HEK293T (cell line): ENCODE measurements around the gene GFOD2.

Experiments used
- CTCF ChIA-PET: fragments of 350-600 bp; formaldehyde crosslinking; extraction: SDS; loops from one replicate; lab custom pipeline; 2021; ENCODE audit warnings: antibody characterized with exemption, inconsistent platforms; lab: Yijun Ruan, JAX
- POLR2A ChIA-PET: fragments of 350-600 bp; formaldehyde crosslinking; extraction: SDS; loops from one replicate; lab custom pipeline; 2020; ENCODE audit warnings: antibody characterized with exemption, inconsistent platforms; lab: Yijun Ruan, JAX
- DNase-seq: peaks from one replicate; pipeline ENCODE4 v3.0.0; 2012; ENCODE audit warnings: mixed read lengths; ENCODE audit errors: extremely low spot score
- ARNT ChIP-seq: fragments of 450-650 bp; IDR thresholded peaks from 2 replicates; pipeline ENCODE4 v1.6.1; 2017; ENCODE audit warnings: mild to moderate bottlenecking
- BHLHE40 ChIP-seq: fragments of 450-650 bp; IDR thresholded peaks from 2 replicates; pipeline ENCODE4 v1.6.1; 2016; ENCODE audit warnings: mild to moderate bottlenecking, moderate library complexity, borderline replicate concordance
- CTBP1 ChIP-seq: fragments of 450-650 bp; IDR thresholded peaks from 2 replicates; pipeline ENCODE4 v1.6.1; 2016; ENCODE audit warnings: borderline replicate concordance
- ELF4 ChIP-seq: fragments of 450-650 bp; IDR thresholded peaks from 2 replicates; pipeline ENCODE4 v1.6.1; 2017; ENCODE audit warnings: antibody characterized with exemption
- FOXA1 ChIP-seq: fragments of 450-650 bp; IDR thresholded peaks from 2 replicates; pipeline ENCODE4 v1.6.1; 2016; ENCODE audit warnings: mild to moderate bottlenecking
- FOXK2 ChIP-seq: fragments of 450-650 bp; IDR thresholded peaks from 2 replicates; pipeline ENCODE4 v1.6.1; 2016; ENCODE audit warnings: mild to moderate bottlenecking
- FOXM1 ChIP-seq: fragments of 450-650 bp; IDR thresholded peaks from 2 replicates; pipeline ENCODE4 v1.6.1; 2017; ENCODE audit warnings: mild to moderate bottlenecking, borderline replicate concordance
- HDGF ChIP-seq: fragments of 450-650 bp; IDR thresholded peaks from 2 replicates; pipeline ENCODE4 v1.6.1; 2017; ENCODE audit warnings: antibody characterized with exemption, borderline replicate concordance
- L3MBTL2 ChIP-seq: fragments of 450-650 bp; conservative IDR thresholded peaks from 2 replicates; pipeline ENCODE4 v1.6.1; 2016; ENCODE audit warnings: mild to moderate bottlenecking
- LEF1 ChIP-seq: fragments of 450-650 bp; IDR thresholded peaks from 2 replicates; pipeline ENCODE4 v1.6.1; 2017; ENCODE audit warnings: mild to moderate bottlenecking, borderline replicate concordance
- NFRKB ChIP-seq: fragments of 450-650 bp; IDR thresholded peaks from 2 replicates; pipeline ENCODE4 v1.6.1; 2016; ENCODE audit warnings: mild to moderate bottlenecking, moderate library complexity
- SP1 ChIP-seq: fragments of 450-650 bp; IDR thresholded peaks from 2 replicates; pipeline ENCODE4 v1.6.1; 2017
- SUZ12 ChIP-seq: fragments of 450-650 bp; IDR thresholded peaks from 2 replicates; pipeline ENCODE4 v1.6.1; 2016; ENCODE audit warnings: mild to moderate bottlenecking
- TARDBP ChIP-seq: fragments of 450-650 bp; IDR thresholded peaks from 2 replicates; pipeline ENCODE4 v1.6.1; 2016
- ZNF384 ChIP-seq: fragments of 450-650 bp; IDR thresholded peaks from 2 replicates; pipeline ENCODE4 v1.6.1; 2016
- TF ChIP-seq, protein P1 (sequence below): fragments of 450-650 bp; IDR thresholded peaks from 2 replicates; pipeline ENCODE4 v1.6.1; 2016

The GFOD2 gene

GRCh38 chr16:67719778-67720144 is 645 bp upstream of the GFOD2 start:
- POLR2A ChIA-PET = interaction anchor here (0.6 to 2.1 kb wide), 26 partner anchors 8 to 216 kb away, joined by 3 to 12 read pairs (median 4); partner anchors contain the start of genes ACD, ENKD1, RANBP10 and TSNAXIP1
- CTCF ChIA-PET = no interaction called here
- TF ChIP-seq SUZ12 (no peak), BHLHE40 (no peak), FOXM1 (no peak), TARDBP (no peak), FOXK2 (no peak), ARNT (no peak), LEF1 (no peak), ZNF384 (no peak), SP1 (no peak)
- TF ChIP-seq, protein P1, sequence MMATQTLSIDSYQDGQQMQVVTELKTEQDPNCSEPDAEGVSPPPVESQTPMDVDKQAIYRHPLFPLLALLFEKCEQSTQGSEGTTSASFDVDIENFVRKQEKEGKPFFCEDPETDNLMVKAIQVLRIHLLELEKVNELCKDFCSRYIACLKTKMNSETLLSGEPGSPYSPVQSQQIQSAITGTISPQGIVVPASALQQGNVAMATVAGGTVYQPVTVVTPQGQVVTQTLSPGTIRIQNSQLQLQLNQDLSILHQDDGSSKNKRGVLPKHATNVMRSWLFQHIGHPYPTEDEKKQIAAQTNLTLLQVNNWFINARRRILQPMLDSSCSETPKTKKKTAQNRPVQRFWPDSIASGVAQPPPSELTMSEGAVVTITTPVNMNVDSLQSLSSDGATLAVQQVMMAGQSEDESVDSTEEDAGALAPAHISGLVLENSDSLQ = no peak
- DNase-seq = peak; percentile 61

DNA sequence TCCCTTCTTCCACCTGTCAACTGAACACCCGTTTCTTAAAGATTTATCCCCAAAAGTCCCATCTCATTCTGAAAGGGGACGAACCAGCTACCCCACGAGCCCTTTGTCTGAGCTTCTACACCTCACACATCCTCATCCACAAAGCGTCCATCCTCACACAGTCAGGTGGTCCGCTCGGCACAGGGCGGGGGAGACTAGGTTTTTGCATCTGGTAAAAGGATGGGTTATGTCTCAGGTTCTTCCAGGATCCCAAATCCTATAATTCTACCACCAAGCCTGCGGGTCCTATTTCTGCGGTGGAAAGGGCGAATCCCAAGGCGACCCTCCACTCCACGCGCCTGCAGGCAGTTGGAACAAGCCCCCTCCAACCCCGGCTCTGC is 458 bp downstream of the GFOD2 start:
- no peak for DNase-seq
- TF ChIP-seq HDGF (no peak), BHLHE40 (no peak), ZNF384 (no peak), L3MBTL2 (0 out of 2 replicates have a peak, but pooled peaks have one; percentile 3), FOXM1 (no peak), CTBP1 (no peak), NFRKB (no peak)
- POLR2A ChIA-PET = interaction anchor here (0.5 to 2.1 kb wide), 27 partner anchors 8 to 193 kb away, joined by 3 to 12 read pairs (median 4); partner anchors contain the start of genes ACD, ENKD1, RANBP10 and TSNAXIP1
- CTCF ChIA-PET = no interaction called here

DNA sequence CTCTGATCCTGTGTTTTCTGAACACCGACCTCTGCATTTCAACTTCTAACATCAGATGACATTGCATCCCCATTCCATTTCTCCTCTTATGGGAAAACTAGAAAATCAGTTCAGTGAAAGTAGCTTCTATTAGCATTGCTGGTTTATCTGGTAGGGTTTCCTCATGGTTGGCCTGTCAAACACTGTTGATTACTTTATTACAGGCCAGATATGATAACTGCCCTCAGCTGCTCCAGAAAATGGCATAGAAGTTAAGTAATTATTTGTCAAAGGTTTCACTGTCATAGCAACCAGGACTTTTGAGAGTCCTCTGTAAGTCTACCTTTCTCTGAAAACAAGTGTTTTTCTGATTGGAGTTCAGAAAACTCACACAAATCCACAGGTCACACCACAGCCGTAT is 3.0 kb downstream of the GFOD2 start:
- CTCF ChIA-PET = interaction anchor here (0.6 kb wide), 1 partner anchor 307 kb away, joined by 3 read pairs; the partner anchor contains the start of gene DUS2
- TF ChIP-seq ZNF384 = no peak
- TF ChIP-seq NFRKB = no peak
- TF ChIP-seq SUZ12 = no peak
- TF ChIP-seq SP1 = no peak
- no peak for TF ChIP-seq CTBP1
- no peak for TF ChIP-seq ELF4
- POLR2A ChIA-PET = no interaction called here
- no peak for DNase-seq

- DNase-seq = no peak
- POLR2A ChIA-PET = no interaction called here
These were observed 4.6 kb downstream of the GFOD2 start for GRCh38 chr16:67714522-67714921.

GRCh38 chr16:67713647-67714273 is 5.4 kb downstream of the GFOD2 start:
- CTCF ChIA-PET = no interaction called here
- DNase-seq = no peak
- POLR2A ChIA-PET = no interaction called here
- no peak for TF ChIP-seq ARNT
- no peak for TF ChIP-seq SUZ12
- no peak for TF ChIP-seq FOXA1
- TF ChIP-seq, protein P1 = no peak
- TF ChIP-seq TARDBP = no peak
- no peak for TF ChIP-seq L3MBTL2
- no peak for TF ChIP-seq ELF4
- no peak for TF ChIP-seq ZNF384
- TF ChIP-seq NFRKB = no peak
- TF ChIP-seq CTBP1 = no peak
- no peak for TF ChIP-seq FOXM1

More at GRCh38 chr16:67714522-67714921, 4.6 kb downstream of the GFOD2 start:
- TF ChIP-seq HDGF = no peak
- TF ChIP-seq FOXM1 = no peak
- TF ChIP-seq FOXK2 = no peak
- no peak for TF ChIP-seq TARDBP
- no peak for TF ChIP-seq L3MBTL2
- no peak for TF ChIP-seq SP1
- TF ChIP-seq BHLHE40 = no peak
- TF ChIP-seq ELF4 = no peak
- no peak for TF ChIP-seq SUZ12
- TF ChIP-seq CTBP1 = no peak
- no peak for TF ChIP-seq ARNT
- TF ChIP-seq, protein P1 = no peak
- no peak for TF ChIP-seq ZNF384
- no peak for TF ChIP-seq NFRKB
- no peak for TF ChIP-seq FOXA1
- no peak for TF ChIP-seq LEF1
- CTCF ChIA-PET = no interaction called here

DNA sequence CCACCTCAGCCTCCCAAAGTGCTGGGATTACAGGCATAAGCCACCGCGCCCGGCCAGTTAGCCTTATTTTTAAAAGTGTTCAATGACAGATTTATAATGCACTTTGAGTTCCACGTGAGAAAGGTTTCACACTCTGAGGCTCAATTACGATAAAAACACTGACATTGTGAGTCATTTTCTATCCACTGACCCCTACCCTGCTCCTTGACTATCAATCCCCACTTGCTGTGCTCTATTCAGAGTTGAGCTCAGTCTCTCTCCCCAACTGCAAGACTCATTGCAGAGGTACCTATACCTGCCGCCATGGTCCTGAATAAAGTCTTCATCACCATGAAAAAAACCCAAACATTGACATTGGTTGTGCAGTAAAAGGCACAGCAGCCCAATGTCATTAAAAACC is 8.5 kb downstream of the GFOD2 start:
- ChIA-PET CTCF (no interaction called here), POLR2A (interaction anchor here (1.4 kb wide), 1 partner anchor 9 kb away, joined by 6 read pairs; the partner anchor contains the start of gene GFOD2)
- no peak for DNase-seq
- TF ChIP-seq FOXK2 (no peak), BHLHE40 (no peak), ARNT (no peak), ZNF384 (no peak), HDGF (no peak), CTBP1 (no peak)
